ENCODE results near the gene ADK.

ADK gene

GRCh38 chr10:74371696-74372095 is 220.7 kb downstream of the ADK start:
- no peak for DNase-seq

- no peak for DNase-seq
Observed at GRCh38 chr10:74373059-74373458, 222.0 kb downstream of the ADK start.

GRCh38 chr10:74377476-74377875 is 226.5 kb downstream of the ADK start:
- DNase-seq, result no peak

- DNase-seq, result no peak
Observed at GRCh38 chr10:74379474-74379873, 228.5 kb downstream of the ADK start.

- DNase-seq, result no peak
Observed at GRCh38 chr10:74380795-74381194, 229.8 kb downstream of the ADK start.

GRCh38 chr10:74381291-74381853 is 230.4 kb downstream of the ADK start:
- no peak for DNase-seq

GRCh38 chr10:74382663-74383062 is 231.6 kb downstream of the ADK start:
- no peak for DNase-seq

- DNase-seq, result no peak
Observed at GRCh38 chr10:74383642-74384041, 232.6 kb downstream of the ADK start.

- DNase-seq, result no peak
Observed at GRCh38 chr10:74384615-74385183, 233.7 kb downstream of the ADK start.

GRCh38 chr10:74388801-74389200 is 237.8 kb downstream of the ADK start:
- DNase-seq, result no peak

- no peak for DNase-seq
Observed at GRCh38 chr10:74391786-74392185, 240.8 kb downstream of the ADK start.

- no peak for DNase-seq
Observed at GRCh38 chr10:74394416-74394969, 243.5 kb downstream of the ADK start.

GRCh38 chr10:74400186-74400585 is 249.2 kb downstream of the ADK start:
- DNase-seq, result no peak

GRCh38 chr10:74406006-74406405 is 255.0 kb downstream of the ADK start:
- DNase-seq, result no peak

- DNase-seq, result no peak
Observed at GRCh38 chr10:74415146-74415839, 264.3 kb downstream of the ADK start.

GRCh38 chr10:74417397-74417796 is 266.4 kb downstream of the ADK start:
- DNase-seq, result no peak

GRCh38 chr10:74418285-74418872 is 267.4 kb downstream of the ADK start:
- peak; percentile 85 for DNase-seq

GRCh38 chr10:74419491-74419951 is 268.5 kb downstream of the ADK start:
- peak; percentile 10 for DNase-seq

GRCh38 chr10:74419958-74420375 is 268.9 kb downstream of the ADK start:
- no peak for DNase-seq

- no peak for DNase-seq
Observed at GRCh38 chr10:74424565-74424964, 273.5 kb downstream of the ADK start.

GRCh38 chr10:74425456-74426001 is 274.5 kb downstream of the ADK start:
- no peak for DNase-seq

GRCh38 chr10:74431816-74432215 is 280.8 kb downstream of the ADK start:
- DNase-seq, result no peak

GRCh38 chr10:74432841-74433594 is 282.0 kb downstream of the ADK start:
- no peak for DNase-seq
